C4-2B (cell line): Measurements from ENCODE around the gene PTPRCAP.
A peak's percentile ranks its signal among the peaks of the same experiment; 100 is the strongest.

Experiments used
- H3K27ac ChIP-seq: fragments of 450-650 bp; 2 replicates; pipeline ENCODE4 v1.5.1; 2017
- ZFX ChIP-seq: fragments of 450-650 bp; IDR thresholded peaks from 2 replicates; pipeline ENCODE4 v1.6.1; 2017
- TF ChIP-seq, protein P1 (sequence below): fragments of 450-650 bp; conservative IDR thresholded peaks from 2 replicates; pipeline ENCODE4 v1.5.1; 2017; ENCODE audit warnings: mild to moderate bottlenecking

The PTPRCAP gene

GRCh38 chr11:67466962-67467771 is 29.7 kb upstream of the PTPRCAP start:
- peak overlapping the region; percentile 97 for H3K27ac ChIP-seq

GRCh38 chr11:67466367-67466766 is 28.9 kb upstream of the PTPRCAP start:
- peak overlapping the region; percentile 97 for H3K27ac ChIP-seq
- TF ChIP-seq, protein P1, sequence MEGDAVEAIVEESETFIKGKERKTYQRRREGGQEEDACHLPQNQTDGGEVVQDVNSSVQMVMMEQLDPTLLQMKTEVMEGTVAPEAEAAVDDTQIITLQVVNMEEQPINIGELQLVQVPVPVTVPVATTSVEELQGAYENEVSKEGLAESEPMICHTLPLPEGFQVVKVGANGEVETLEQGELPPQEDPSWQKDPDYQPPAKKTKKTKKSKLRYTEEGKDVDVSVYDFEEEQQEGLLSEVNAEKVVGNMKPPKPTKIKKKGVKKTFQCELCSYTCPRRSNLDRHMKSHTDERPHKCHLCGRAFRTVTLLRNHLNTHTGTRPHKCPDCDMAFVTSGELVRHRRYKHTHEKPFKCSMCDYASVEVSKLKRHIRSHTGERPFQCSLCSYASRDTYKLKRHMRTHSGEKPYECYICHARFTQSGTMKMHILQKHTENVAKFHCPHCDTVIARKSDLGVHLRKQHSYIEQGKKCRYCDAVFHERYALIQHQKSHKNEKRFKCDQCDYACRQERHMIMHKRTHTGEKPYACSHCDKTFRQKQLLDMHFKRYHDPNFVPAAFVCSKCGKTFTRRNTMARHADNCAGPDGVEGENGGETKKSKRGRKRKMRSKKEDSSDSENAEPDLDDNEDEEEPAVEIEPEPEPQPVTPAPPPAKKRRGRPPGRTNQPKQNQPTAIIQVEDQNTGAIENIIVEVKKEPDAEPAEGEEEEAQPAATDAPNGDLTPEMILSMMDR, result no peak
- no peak for TF ChIP-seq ZFX

More at GRCh38 chr11:67466962-67467771, 29.7 kb upstream of the PTPRCAP start:
- TF ChIP-seq, protein P1, result no peak
- TF ChIP-seq ZFX, result no peak

DNA sequence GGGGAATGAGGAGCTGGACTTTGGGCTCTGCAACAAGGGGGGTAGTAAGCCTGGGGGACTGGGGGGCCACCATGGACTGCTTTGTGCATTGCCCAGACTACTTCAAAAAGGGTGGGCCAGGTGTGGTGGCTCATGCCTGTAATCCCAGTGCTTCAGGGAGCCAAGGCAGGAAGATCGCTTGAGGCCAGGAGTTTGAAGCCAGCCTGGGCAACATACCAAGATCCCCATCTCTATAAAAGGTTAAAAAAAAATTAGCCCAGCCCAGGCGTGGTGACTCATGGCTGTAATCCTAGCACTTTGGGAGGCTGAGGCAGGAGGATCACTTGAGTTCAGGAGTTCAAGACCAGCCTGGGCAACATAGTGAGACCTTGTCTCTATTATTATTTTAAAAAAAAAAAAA is 28.0 kb upstream of the PTPRCAP start:
- H3K27ac ChIP-seq, result peak overlapping the region; percentile 97

DNA sequence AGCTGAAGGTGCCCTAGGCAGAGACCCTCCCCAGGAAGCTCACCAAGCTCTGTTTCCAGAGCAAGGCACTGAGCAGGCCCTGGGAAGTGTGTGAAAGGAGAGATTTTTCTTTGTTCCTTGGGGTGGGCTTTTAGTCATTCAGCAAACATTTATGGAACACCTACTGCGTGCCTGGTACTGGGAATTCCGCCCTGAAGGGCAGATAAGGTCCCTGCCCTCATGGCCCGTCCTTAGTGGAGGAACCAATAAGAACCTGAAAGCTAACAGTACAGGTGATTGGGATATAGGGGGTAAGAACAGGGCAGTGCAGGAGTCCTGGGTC is 27.7 kb upstream of the PTPRCAP start:
- peak overlapping the region; percentile 97 for H3K27ac ChIP-seq
- TF ChIP-seq, protein P1, result no peak
- TF ChIP-seq ZFX, result no peak

GRCh38 chr11:67464411-67465188 is 27.1 kb upstream of the PTPRCAP start:
- TF ChIP-seq ZFX, result 0 out of 2 replicates have a peak, but pooled peaks have one; percentile 40
- TF ChIP-seq, protein P1, result no peak
- H3K27ac ChIP-seq, result peak overlapping the region; percentile 97

DNA sequence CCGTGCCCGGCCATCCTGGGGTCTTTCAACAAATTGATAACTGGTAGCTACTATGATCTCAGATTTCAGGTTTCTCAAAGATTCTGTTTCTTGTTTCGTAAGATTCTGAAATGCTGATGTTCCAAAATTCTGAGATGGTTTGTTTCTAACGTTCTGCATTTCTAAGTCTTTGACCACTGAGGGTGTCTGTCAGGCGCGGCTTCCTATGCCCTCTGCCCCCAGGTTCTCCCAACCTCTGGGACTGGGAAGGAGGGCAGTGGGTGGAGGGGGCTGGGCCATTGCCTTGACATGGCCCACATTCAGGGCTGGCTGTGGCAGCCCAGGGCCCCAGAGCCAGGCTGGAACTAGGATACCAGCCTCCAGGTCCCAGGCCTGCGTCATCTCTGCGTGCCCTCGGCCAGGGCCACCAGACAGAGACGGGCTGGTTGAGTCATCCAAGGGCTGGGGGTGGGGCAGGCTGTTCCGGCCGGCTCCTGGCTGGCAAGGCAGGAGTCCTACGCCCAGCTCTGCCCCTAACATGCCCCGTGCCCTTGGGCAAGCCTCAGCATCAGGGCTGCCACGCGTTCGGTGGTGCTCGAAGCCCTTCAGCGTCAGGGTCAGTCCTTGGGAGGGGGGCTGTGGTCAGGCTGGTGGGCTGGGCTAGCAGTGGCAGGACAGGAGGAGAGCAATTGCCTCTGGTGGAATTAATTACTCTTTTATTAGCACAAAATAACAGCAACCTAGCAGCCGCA is 26.4 kb upstream of the PTPRCAP start:
- H3K27ac ChIP-seq, result peak overlapping the region; percentile 97
- TF ChIP-seq, protein P1, result no peak
- TF ChIP-seq ZFX, result no peak; the same call in 1 of the 2 replicates

DNA sequence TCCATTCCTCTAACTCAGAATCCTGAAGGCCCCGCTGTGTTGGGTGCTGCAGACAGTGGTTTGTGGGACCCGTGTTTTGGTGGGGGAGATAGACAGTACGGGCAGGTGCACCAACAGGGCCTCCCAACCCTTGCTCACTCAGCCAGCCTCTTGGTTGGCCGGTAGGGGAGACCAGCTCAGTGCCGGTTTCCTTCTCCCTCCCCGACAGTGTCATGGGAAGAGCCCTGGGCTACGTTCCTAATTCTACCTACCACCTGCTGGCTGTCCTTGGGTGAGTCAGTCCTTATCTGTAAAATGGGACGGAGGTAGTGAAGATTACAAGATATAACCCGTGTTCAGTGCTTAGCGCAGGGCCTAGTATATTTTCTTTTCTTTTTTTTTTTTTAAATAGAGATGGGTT is 25.7 kb upstream of the PTPRCAP start:
- H3K27ac ChIP-seq, result peak overlapping the region; percentile 97
- TF ChIP-seq, protein P1, result no peak
- TF ChIP-seq ZFX, result no peak
